ENCODE results near the gene DISC1. TPM values are rescaled to one million over a fixed set of nuclear protein-coding genes. Genes with fewer than 3 reads are reported as not detected.

The DISC1 gene
- total RNA-seq, 6 experiments from 2014 or later, result 1.8 to 3.3 (median 2.4) TPM

GRCh38 chr1:231603598-231604275, 22.9 kb upstream of the DISC1 start:
- no peaks in the 10 kb centered on the region for H3K4me1 ChIP-seq
- WGBS (ENCODE audit: insufficient coverage, low coverage, low lambda C conversion rate, missing lambda C conversion rate), result 16% methylated on average over 8 of the region's 8 CpGs
- DNase-seq (no peak), ATAC-seq (peak; percentile 87 to 93 (median 90))
- H3K27me3 ChIP-seq, result no peaks in the 10 kb centered on the region
- H3K27ac ChIP-seq, result no peak overlapping the region
- H3K36me3 ChIP-seq, result no peaks in the 10 kb centered on the region
- peak overlapping the region; percentile 47 to 55 (median 49) for H3K4me3 ChIP-seq
- no peaks in the 10 kb centered on the region for H3K9me3 ChIP-seq
- TF ChIP-seq, protein P1, sequence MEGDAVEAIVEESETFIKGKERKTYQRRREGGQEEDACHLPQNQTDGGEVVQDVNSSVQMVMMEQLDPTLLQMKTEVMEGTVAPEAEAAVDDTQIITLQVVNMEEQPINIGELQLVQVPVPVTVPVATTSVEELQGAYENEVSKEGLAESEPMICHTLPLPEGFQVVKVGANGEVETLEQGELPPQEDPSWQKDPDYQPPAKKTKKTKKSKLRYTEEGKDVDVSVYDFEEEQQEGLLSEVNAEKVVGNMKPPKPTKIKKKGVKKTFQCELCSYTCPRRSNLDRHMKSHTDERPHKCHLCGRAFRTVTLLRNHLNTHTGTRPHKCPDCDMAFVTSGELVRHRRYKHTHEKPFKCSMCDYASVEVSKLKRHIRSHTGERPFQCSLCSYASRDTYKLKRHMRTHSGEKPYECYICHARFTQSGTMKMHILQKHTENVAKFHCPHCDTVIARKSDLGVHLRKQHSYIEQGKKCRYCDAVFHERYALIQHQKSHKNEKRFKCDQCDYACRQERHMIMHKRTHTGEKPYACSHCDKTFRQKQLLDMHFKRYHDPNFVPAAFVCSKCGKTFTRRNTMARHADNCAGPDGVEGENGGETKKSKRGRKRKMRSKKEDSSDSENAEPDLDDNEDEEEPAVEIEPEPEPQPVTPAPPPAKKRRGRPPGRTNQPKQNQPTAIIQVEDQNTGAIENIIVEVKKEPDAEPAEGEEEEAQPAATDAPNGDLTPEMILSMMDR (IDR thresholded peaks at IDR 0.05), result peak; percentile 70 to 83 (median 78)
- TF ChIP-seq POLR2A (IDR thresholded peaks at IDR 0.05), result no peak
- intact Hi-C loops (cut with DNase I), result no loop called here

DNA sequence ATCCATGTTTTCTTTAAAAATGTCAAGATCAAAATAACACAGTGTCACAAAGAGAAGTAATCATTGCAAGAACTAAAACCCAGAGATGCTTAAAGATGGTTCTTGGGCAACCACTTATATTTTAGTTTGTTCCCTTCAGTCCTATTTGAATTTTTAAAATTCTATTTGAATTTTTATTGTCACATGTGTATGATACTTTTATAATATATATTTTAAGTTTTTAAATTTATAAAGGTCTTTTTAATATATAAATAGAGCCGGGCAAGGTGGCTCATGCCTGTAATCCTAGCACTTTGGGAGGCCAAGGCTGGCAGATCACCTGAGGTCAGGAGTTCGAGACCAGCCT, 22.3 kb upstream of the DISC1 start:
- no peak overlapping the region for H3K27ac ChIP-seq
- intact Hi-C loops (cut with DNase I), result no loop called here
- no peaks in the 10 kb centered on the region for H3K4me1 ChIP-seq
- WGBS (ENCODE audit: insufficient coverage, low coverage, low lambda C conversion rate, missing lambda C conversion rate), result 45% methylated on average over 2 of the region's 2 CpGs
- H3K27me3 ChIP-seq, result no peaks in the 10 kb centered on the region
- DNase-seq (no peak), ATAC-seq (no peak)
- TF ChIP-seq POLR2A (IDR thresholded peaks at IDR 0.05), result no peak
- TF ChIP-seq, protein P1 (IDR thresholded peaks at IDR 0.05), result no peak
- H3K4me3 ChIP-seq, result no peak overlapping the region
- H3K36me3 ChIP-seq, result no peaks in the 10 kb centered on the region
- H3K9me3 ChIP-seq, result no peaks in the 10 kb centered on the region

DNA sequence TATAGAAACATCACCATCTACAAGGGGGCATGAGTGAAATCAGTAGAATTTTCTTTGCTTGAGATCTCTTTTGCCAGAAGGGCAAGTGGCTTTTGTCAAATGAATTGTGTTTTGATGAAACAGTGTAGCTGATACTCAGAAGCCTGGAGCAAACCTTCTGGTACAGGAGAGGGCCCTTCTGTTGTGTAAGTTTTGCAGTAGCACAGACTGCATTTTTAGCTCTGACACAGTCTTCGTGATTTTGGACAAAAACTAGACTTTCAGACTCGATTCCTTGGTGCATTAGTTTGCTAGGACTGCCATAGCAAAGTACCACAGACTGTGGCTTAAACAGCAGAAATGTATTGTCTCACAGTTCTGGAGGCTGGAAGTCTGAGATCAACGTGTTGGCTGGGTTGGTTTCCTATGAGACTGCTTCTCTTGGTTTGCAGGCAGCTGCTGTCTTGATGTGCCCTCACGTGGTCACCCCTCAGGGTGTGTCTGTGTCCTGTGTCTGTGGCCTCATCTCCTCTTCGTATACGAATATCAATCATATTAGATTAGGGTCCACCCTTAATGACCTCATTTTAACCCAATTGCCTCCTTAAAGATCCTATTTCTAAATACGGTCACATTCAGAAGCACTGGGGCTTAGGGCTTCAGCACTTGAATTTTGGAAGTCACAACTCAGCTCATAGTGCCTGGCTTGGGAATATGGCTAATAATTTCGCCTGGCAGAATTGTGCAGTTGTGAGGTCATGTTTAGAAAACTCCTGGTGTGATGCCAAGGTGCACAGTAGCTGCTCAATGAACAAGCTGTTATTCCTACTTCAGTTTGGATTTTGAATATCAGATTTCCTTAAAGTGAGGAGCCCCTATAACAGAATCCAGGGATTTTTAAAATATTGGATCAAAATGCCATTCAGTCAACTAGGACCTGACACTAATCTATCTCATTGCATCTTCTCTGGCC, 21.2 kb upstream of the DISC1 start:
- intact Hi-C loops (cut with DNase I), result no loop called here
- Histone ChIP-seq H3K4me3 (no peak overlapping the region), H3K9me3 (no peaks in the 10 kb centered on the region), H3K36me3 (no peaks in the 10 kb centered on the region), H3K4me1 (no peaks in the 10 kb centered on the region), H3K27me3 (no peaks in the 10 kb centered on the region), H3K27ac (no peak overlapping the region)
- ATAC-seq (no peak), DNase-seq (no peak)
- TF ChIP-seq, protein P1 (IDR thresholded peaks at IDR 0.05), result no peak
- TF ChIP-seq POLR2A (IDR thresholded peaks at IDR 0.05), result no peak
- WGBS (ENCODE audit: insufficient coverage, low coverage, low lambda C conversion rate, missing lambda C conversion rate), result 56% methylated on average over 4 of the region's 8 CpGs

DNA sequence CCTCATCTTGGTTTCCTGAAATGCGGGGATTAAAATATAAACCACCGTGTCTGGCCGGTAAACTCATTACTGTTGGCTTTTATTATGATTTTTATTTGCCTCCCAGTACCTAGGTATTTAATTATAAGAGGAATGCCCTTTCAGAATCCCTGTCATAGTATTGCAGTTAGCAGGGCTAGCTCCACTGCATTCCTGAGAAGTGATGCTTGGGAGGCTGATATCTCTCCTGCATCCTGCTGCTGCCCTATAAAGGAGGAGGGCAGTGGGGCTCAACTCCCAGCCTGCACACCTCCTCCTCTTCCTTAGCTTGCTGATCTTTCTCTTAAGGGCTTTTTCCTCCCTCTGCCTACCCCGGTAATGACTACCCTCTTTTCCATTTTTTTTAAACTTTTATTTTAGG, 19.9 kb upstream of the DISC1 start:
- intact Hi-C loops (cut with DNase I), result no loop called here
- TF ChIP-seq POLR2A (IDR thresholded peaks at IDR 0.05), result no peak
- TF ChIP-seq, protein P1 (IDR thresholded peaks at IDR 0.05), result no peak

More for the DNA sequence above, 19.9 kb upstream of the DISC1 start:
- Histone ChIP-seq H3K4me3 (no peak overlapping the region), H3K27me3 (no peaks in the 10 kb centered on the region), H3K36me3 (no peaks in the 10 kb centered on the region), H3K4me1 (no peaks in the 10 kb centered on the region), H3K9me3 (no peaks in the 10 kb centered on the region), H3K27ac (no peak overlapping the region)
- DNase-seq (no peak), ATAC-seq (no peak)
- WGBS (ENCODE audit: insufficient coverage, low coverage, low lambda C conversion rate, missing lambda C conversion rate), result 72% methylated on average over 4 of the region's 4 CpGs
